ENCODE results near the gene ZSCAN16. TPM values are rescaled to one million over a fixed set of nuclear protein-coding genes. Genes with fewer than 3 reads are reported as not detected.

The ZSCAN16 gene
- total and polyA plus RNA-seq, 10 donors: 6.2 to 11.7 (median 8.7) TPM

DNA sequence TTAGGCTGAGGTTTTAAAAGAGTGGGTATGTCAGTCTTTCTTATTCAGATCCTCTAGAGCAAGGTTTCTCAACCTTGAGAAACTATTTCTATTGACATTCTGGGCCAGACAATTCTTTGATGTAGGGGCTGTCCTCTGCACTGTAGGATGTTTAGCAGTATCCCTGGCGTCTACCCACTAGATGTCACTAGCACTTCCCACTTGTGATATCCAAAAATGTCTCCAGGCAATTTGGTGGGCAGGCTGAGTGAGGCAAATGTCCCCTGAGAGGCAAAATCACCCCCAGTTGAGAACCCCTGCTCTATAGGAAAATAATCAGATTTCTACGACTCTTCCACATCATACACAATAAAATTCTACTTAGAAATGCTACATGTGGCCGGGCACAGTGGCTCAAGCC lies 9.6 kb downstream of the ZSCAN16 start:
- Histone ChIP-seq H3K27ac (peak overlapping the region in 2 of 8 donors; percentile 12 to 33), H3K4me1 (peaks cover 27 to 77% (median 43%) of the 10 kb centered on the region in 6 donors), H3K9me3 (no peaks in the 10 kb centered on the region), H3K4me3 (no peak overlapping the region), H3K36me3 (peaks cover 0 to 46% (median 12%) of the 10 kb centered on the region in 6 donors), H3K27me3 (replicated peaks in 1 of 7) (no peaks in the 10 kb centered on the region)
- no peak for DNase-seq
- intact Hi-C loops (cut with DNase I; ENCODE audit: low total_unique reads): loop anchor here (10.0 kb wide), 2 partner anchors 91 to 221 kb away; partner anchors contain the start of gene ZSCAN9
- TF ChIP-seq POLR2A (IDR thresholded peaks at IDR 0.05): no peak
- TF ChIP-seq, protein P1, sequence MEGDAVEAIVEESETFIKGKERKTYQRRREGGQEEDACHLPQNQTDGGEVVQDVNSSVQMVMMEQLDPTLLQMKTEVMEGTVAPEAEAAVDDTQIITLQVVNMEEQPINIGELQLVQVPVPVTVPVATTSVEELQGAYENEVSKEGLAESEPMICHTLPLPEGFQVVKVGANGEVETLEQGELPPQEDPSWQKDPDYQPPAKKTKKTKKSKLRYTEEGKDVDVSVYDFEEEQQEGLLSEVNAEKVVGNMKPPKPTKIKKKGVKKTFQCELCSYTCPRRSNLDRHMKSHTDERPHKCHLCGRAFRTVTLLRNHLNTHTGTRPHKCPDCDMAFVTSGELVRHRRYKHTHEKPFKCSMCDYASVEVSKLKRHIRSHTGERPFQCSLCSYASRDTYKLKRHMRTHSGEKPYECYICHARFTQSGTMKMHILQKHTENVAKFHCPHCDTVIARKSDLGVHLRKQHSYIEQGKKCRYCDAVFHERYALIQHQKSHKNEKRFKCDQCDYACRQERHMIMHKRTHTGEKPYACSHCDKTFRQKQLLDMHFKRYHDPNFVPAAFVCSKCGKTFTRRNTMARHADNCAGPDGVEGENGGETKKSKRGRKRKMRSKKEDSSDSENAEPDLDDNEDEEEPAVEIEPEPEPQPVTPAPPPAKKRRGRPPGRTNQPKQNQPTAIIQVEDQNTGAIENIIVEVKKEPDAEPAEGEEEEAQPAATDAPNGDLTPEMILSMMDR (IDR thresholded peaks at IDR 0.05 in 8 of 11, conservative IDR thresholded peaks at IDR 0.05 in 3 of 11): peak in 5 of 11 experiments; percentile 25 to 46 (median 36)
- WGBS, 5 donors: 53 to 67% (median 61%) methylated on average over 3 of the region's 3 CpGs

DNA sequence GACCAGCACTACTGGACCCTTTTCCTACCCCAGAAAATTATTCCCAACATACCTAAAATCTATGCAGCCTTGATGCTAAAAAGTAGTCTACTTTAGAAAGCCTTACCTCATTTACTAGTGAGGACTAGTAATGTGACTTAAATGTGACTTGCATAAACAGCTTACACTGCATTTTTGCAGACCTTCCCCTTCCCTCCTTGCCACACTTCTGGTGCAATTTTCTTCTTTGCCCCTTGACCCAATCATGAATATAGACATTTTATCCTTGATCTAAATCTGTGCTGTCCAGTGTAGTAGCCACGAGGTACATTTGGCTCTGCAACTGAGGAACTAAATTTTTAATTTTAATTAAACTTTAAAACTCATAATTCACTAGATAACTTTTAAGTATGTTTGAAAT lies 10.3 kb downstream of the ZSCAN16 start:
- H3K4me1 ChIP-seq: peaks cover 27 to 76% (median 43%) of the 10 kb centered on the region in 6 donors
- H3K36me3 ChIP-seq: peaks cover 0 to 39% (median 6%) of the 10 kb centered on the region in 6 donors
- H3K27me3 ChIP-seq (replicated peaks in 1 of 7): no peaks in the 10 kb centered on the region
- no peak overlapping the region for H3K4me3 ChIP-seq
- H3K27ac ChIP-seq: peak overlapping the region in 2 of 8 donors; percentile 12 to 33
- H3K9me3 ChIP-seq: no peaks in the 10 kb centered on the region
- WGBS, 5 donors: 45 to 69% (median 57%) methylated on average over 1 of the region's 1 CpG
- TF ChIP-seq POLR2A (IDR thresholded peaks at IDR 0.05): no peak
- TF ChIP-seq, protein P1 (IDR thresholded peaks at IDR 0.05 in 8 of 11, conservative IDR thresholded peaks at IDR 0.05 in 3 of 11): no peak
- no peak for TF ChIP-seq POLR2AphosphoS5 (IDR thresholded peaks at IDR 0.05)
- intact Hi-C loops (cut with DNase I; ENCODE audit: low total_unique reads): loop anchor here (10.0 kb wide), 2 partner anchors 90 to 220 kb away; partner anchors contain the start of gene ZSCAN9
- no peak for DNase-seq

DNA sequence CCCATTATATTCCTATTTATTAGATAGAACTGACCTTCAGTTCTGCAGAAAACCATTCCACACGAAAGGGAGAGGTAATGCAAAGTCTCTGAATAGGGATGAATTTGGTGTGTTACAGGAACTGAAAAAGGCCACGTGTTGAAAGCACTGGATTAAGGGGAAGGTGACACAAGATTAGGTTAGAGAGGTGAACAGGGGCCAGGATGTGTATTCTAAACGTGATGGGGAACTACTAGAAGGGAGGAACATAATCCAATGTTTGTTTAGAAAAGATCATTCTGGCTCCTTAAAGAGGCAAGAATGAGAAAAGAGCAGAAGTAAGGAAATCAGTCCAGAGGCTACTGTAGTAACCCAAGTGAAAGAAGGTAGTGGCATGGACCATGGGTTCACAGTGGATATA lies 11.0 kb downstream of the ZSCAN16 start:
- Histone ChIP-seq H3K4me1 (peaks cover 22 to 80% (median 50%) of the 10 kb centered on the region in 6 donors), H3K27ac (peak overlapping the region; percentile 1 to 98 (median 96)), H3K4me3 (peak overlapping the region in 3 of 8 donors; percentile 63 to 84 (median 68)), H3K36me3 (peaks cover 0 to 32% (median 0%) of the 10 kb centered on the region in 6 donors), H3K27me3 (replicated peaks in 1 of 7) (no peaks in the 10 kb centered on the region), H3K9me3 (no peaks in the 10 kb centered on the region)
- intact Hi-C loops (cut with DNase I; ENCODE audit: low total_unique reads): loop anchor here (10.0 kb wide), 2 partner anchors 89 to 219 kb away; partner anchors contain the start of gene ZSCAN9
- 13 to 28% (median 18%) methylated on average over 3 of the region's 3 CpGs for WGBS, 5 donors
- no peak for DNase-seq
- TF ChIP-seq, protein P1 (IDR thresholded peaks at IDR 0.05 in 8 of 11, conservative IDR thresholded peaks at IDR 0.05 in 3 of 11): no peak
- TF ChIP-seq POLR2AphosphoS5 (IDR thresholded peaks at IDR 0.05) (no peak), POLR2A (IDR thresholded peaks at IDR 0.05) (no peak)

DNA sequence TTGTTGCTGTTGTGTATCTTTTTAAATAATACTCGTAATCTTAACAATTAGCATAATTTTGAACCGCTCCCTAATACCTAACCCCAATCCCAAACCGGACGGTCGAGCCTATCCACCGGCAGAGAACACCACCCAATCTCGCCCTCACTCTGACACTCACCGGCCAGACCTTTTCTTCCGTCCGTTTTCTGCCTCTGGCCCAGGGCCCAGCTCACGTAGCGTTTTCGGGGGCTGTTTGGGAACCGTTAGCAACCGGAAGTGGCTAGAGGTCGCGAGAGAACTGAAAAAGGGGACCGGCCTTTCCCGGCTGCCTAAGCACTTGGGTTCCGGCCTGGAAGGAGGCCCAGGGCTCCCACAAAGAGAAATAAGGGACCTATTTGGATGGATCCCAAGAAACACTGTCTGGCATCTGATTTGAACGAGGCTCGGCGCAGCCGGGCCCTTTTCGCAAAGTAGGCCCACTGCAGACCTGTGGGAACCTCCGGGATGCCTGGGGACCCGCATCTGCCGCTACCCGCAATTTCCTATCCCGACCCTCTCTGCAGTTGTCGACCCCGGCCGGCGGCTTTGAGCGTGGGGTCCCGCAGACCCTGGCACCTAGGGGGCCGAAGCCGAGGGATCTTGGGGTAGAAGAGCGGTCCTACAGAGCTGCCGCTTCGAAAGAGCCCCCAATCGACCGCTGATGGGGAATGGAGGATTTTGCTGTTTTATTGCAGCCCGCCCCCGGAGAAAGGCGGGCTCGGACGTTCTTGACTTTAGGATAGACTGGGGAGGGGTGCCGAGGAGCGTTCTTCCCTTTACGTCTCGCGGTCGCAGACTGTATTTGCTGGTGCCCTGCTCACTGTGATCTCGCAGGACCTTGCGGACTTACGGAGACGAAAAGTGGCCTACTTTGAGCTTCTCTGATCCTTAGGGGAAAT lies 12.4 kb downstream of the ZSCAN16 start:
- H3K4me1 ChIP-seq: peaks cover 28 to 82% (median 58%) of the 10 kb centered on the region in 6 donors
- DNase-seq: peak; percentile 92
- intact Hi-C loops (cut with DNase I; ENCODE audit: low total_unique reads): loop anchor here (10.0 kb wide), 2 partner anchors 88 to 218 kb away; partner anchors contain the start of gene ZSCAN9
- H3K27me3 ChIP-seq (replicated peaks in 1 of 7): no peaks in the 10 kb centered on the region
- H3K27ac ChIP-seq: peak overlapping the region; percentile 88 to 98 (median 96)
- WGBS, 5 donors: 0 to 1% (median 0%) methylated on average over 42 to 58 of the region's 58 CpGs
- peak overlapping the region; percentile 59 to 87 (median 72) for H3K4me3 ChIP-seq
- no peaks in the 10 kb centered on the region for H3K9me3 ChIP-seq
- H3K36me3 ChIP-seq: peaks cover 0 to 18% (median 0%) of the 10 kb centered on the region in 6 donors
- TF ChIP-seq POLR2AphosphoS5 (IDR thresholded peaks at IDR 0.05) (peak; percentile 79 to 92 (median 88)), POLR2A (IDR thresholded peaks at IDR 0.05) (peak in 1 of 3 donors; percentile 23)
- TF ChIP-seq, protein P1 (IDR thresholded peaks at IDR 0.05 in 8 of 11, conservative IDR thresholded peaks at IDR 0.05 in 3 of 11): no peak

Measured in spleen (tissue), 11 donors.